Heart left ventricle (tissue), 16 donors: ENCODE results near the gene GPR152. TPM values are rescaled to one million over a fixed set of nuclear protein-coding genes. Genes with fewer than 3 reads are reported as not detected.
A peak's percentile ranks its signal among the peaks of the same experiment; 100 is the strongest.
"Not testable (repeated sequence)": the region's sequence is repeated elsewhere in the genome, so short reads cannot be mapped to it uniquely, and the experiment has no call there.

Experiments used
- ATAC-seq, 4 donors: fragments of 200-7000 bp; cut with Tn5 transposase; one replicate each; pipeline ENCODE4 v1.9.1; 2020 to 2022; ENCODE audit warnings: moderate library complexity in 4 of 4, mild to moderate bottlenecking in 3 of 4, moderate number of reproducible peaks in 1 of 4
- DNase-seq, 5 donors: peaks; one replicate each; pipeline ENCODE4 v3.0.0-alpha.2; 2020
- H3K27ac ChIP-seq, 12 donors: fragments of 200-600 bp; sonication (generic) in 4 of 12; one replicate each; pipeline versions ENCODE4 v1.5.0 to v1.8.0; 2016 to 2022; ENCODE audit warnings: mild to moderate bottlenecking in 2 of 12
- H3K27me3 ChIP-seq, 9 donors: fragments of 200-600 bp; sonication (generic) in 2 of 9; one replicate each; pipeline versions ENCODE4 v1.5.1 to v1.8.0; 2016 to 2022; ENCODE audit warnings: mild to moderate bottlenecking in 3 of 9
- H3K36me3 ChIP-seq, 9 donors: fragments of 200-600 bp; sonication (generic) in 2 of 9; one replicate each; pipeline versions ENCODE4 v1.5.0 to v1.8.0; 2018 to 2022; ENCODE audit warnings: mild to moderate bottlenecking in 2 of 9
- H3K4me1 ChIP-seq, 12 donors: fragments of 200-600 bp; sonication (generic) in 4 of 12; one replicate each; pipeline versions ENCODE4 v1.5.0 to v1.8.0; 2016 to 2022; ENCODE audit warnings: mild to moderate bottlenecking in 3 of 12
- H3K4me3 ChIP-seq, 12 donors: fragments of 200-600 bp; sonication (generic) in 4 of 12; one replicate each; pipeline versions ENCODE4 v1.5.0 to v1.8.0; 2017 to 2022; ENCODE audit warnings: mild to moderate bottlenecking in 9 of 12, moderate library complexity in 4 of 12
- H3K9me3 ChIP-seq, 12 donors: fragments of 200-600 bp; sonication (generic) in 4 of 12; one replicate each; pipeline versions ENCODE4 v1.5.0 to v1.8.0; 2016 to 2022; ENCODE audit warnings: mild to moderate bottlenecking in 1 of 12
- POLR2A ChIP-seq, 2 donors: fragments of 450-650 bp; IDR thresholded peaks; one replicate each; pipeline ENCODE4 v1.6.1; 2017; ENCODE audit warnings: antibody characterized with exemption in 2 of 2, mild to moderate bottlenecking in 2 of 2, moderate library complexity in 2 of 2
- WGBS, 4 donors: extraction: QIAGEN DNeasy Blood & Tissue Kit in 2 of 4; methylation state at CpG; one replicate each; pipeline versions ENCODE4 v1.1.5 to v1.1.7; 2013 to 2018; 5-methylcytosine and 5-hydroxymethylcytosine counted together
- intact Hi-C, 10 donors: fragments of 100-400 bp; cut with DNase I; formaldehyde crosslinking; loops; one replicate each; pipeline versions ENCODE4 v1.11.1 to v1.14.2; 2022
- polyA plus RNA-seq, 2 donors: library from polyadenylated mRNA; stranded (reverse); fragments of 200-250 nt; gene quantifications; one replicate each; pipeline ENCODE4 v1.2.3, GENCODE V29; 2013
- total RNA-seq, 9 donors: library from RNA; depleted of rRNA in 2 of 9; stranded (reverse); fragments of >200 nt in 2 of 9; fragmentation: NEBNext Ultra II Directional in 3 of 9; extraction: Animal tissue kit (Norgen Biotek cat#: 25700) in 3 of 9; gene quantifications; one replicate each; pipeline versions ENCODE4 v1.1.0 to v1.2.4, GENCODE V29; 2016 to 2023
- TF ChIP-seq, protein P1 (sequence below), 12 donors: fragments of 200-600 bp; sonication (generic) in 4 of 12; IDR thresholded peaks; one replicate each; pipeline versions ENCODE4 v1.5.0 to v1.8.0; 2018 to 2022; ENCODE audit warnings: antibody characterized with exemption in 12 of 12, mild to moderate bottlenecking in 5 of 12
- donor health status: ischemic (EF 13 %, LVEDD 7.1; RV severe dilation, severe dysfunction).
- donor health status: healthy with polysubstance abuse.
- donor health status: DM: no; HTN: yes; CAD: no.
- donor health status: DM: no; HTN: no; CAD: no.
- donor health status: ischemic (EF 25% LVEDD 6.9; RV normal size, moderate dysfunction).
- donor health status: ischemic (EF 25% LVEDD 5.7; RV mildly dilated, moderate dysfunction).
- donor health status: healthy.
- donor health status: DM: yes; HTN: yes; CAD: no.
- donor health status: ischemic (EF 35%, LVEDD 5.7; RV mildly dilated, moderate dysfunction).
- donor health status: nonischemic (EF 11% LVEDD 7.7; RV severe dilation, severe dysfunction).
- donor health status: DM: yes; HTN: yes; CAD: no.
- donor health status: PGD.
- donor health status: ischemic (EF 29% LVEDD 5.4; RV normal size, mild dysfunction).
- donor health status: nonischemic (EF 23%, LVEDD 6.1; RV moderate dilation, normal function).

GPR152 gene
- total and polyA plus RNA-seq, 11 donors = not detected

DNA sequence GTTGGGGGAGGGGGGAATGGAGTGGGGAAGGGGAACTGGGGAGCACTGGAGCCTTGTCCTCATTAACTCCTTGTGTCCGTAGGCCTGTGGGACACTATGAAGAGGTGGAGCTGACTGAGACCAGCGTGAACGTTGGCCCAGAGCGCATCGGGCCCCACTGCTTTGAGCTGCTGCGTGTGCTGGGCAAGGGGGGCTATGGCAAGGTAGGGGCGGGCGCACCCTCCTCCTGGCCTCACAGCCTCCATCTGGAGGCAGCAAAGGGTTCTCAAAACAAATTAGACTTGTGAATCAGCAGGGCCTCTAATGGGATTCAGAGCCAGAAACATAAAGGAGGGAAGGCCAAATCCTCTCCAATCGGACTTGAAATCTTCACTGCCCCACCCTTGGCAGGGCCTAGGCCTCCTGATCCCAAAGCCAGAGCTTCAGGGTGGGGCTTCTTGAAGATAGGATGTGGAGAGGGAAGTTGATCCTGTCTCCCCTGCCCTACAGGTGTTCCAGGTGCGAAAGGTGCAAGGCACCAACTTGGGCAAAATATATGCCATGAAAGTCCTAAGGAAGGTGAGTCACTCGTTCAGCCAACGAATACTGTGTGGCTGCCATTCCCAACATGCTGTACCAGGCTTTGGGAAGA lies 23.4 kb downstream of the GPR152 start:
- H3K36me3 ChIP-seq = peaks cover 0 to 48% (median 40%) of the 10 kb centered on the region in 9 donors

DNA sequence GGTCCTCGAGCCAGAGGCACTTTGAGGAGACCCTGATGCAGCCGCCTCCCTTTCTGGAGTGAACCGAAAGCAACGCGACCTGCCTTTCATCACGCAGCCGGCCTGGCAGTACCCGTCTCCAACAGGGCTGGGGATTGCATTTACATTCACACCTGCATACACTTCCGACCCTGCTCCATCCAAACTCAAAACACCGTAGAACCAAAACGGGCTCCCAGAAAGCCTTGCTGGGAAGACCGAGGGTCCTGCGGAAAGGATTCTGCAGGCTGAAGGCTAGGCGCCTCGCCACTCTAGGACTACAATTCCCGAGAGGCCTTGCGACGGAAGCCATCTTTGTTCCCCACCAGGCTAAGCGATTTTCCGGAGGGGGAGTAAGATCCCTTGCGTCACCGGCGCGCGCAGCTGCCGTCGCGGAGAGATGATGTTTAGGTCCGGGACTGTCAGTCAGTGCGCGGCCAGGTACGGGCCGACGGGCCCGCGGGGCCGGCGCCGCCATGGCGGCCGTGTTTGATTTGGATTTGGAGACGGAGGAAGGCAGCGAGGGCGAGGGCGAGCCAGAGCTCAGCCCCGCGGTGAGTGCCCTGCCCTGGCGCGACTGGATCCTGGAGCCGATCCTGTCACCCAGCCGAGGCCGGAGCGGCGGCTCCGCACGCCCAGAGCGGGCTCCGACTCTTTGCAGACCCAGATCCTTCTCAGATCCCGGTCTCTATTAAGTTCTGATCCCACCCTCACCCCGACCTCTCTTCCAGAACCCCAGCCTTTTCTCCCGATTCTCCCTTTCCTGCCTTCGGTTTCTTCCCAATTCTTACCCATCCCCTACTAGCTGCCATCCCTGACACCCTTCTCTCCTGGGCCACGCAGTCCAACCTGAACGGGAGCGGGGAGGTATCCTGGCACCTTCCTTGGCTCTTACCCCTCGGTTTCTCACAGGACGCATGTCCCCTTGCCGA lies 24.2 kb downstream of the GPR152 start, which contains the start of gene RPS6KB2:
Gene RPS6KB2 (plus strand): TSS at position 443 of the 950 bp plus-strand sequence. CDS start 52 bp downstream, at position 495.
- intact Hi-C loops = loop anchor here in 5 of 10 donors (1.0 to 5.0 kb wide), 5 partner anchors 14 to 79 kb away; partner anchors contain the start of genes CDK2AP2 (in 2 of the 5), PITPNM1 (in 2 of the 5), CORO1B (in 1 of the 5) and TMEM134 (in 1 of the 5)
- H3K4me3 ChIP-seq = peak within 1 kb of the TSS; percentile 58 to 94 (median 80)
- H3K27me3 ChIP-seq = no peaks in the 10 kb centered on the region
- peaks cover 0 to 40% (median 32%) of the 10 kb centered on the region in 9 donors for H3K36me3 ChIP-seq
- peaks cover 7 to 23% (median 14%) of the 10 kb centered on the region in 12 donors for H3K4me1 ChIP-seq
- ATAC-seq (peak; percentile 90 to 96 (median 94)), DNase-seq (peak; percentile 98 to 99 (median 99))
- peak; percentile 54 to 93 for TF ChIP-seq POLR2A (IDR thresholded peaks at IDR 0.05)
- TF ChIP-seq, protein P1, sequence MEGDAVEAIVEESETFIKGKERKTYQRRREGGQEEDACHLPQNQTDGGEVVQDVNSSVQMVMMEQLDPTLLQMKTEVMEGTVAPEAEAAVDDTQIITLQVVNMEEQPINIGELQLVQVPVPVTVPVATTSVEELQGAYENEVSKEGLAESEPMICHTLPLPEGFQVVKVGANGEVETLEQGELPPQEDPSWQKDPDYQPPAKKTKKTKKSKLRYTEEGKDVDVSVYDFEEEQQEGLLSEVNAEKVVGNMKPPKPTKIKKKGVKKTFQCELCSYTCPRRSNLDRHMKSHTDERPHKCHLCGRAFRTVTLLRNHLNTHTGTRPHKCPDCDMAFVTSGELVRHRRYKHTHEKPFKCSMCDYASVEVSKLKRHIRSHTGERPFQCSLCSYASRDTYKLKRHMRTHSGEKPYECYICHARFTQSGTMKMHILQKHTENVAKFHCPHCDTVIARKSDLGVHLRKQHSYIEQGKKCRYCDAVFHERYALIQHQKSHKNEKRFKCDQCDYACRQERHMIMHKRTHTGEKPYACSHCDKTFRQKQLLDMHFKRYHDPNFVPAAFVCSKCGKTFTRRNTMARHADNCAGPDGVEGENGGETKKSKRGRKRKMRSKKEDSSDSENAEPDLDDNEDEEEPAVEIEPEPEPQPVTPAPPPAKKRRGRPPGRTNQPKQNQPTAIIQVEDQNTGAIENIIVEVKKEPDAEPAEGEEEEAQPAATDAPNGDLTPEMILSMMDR (IDR thresholded peaks at IDR 0.05) = peak in 1 of 12 donors; percentile 15
- WGBS, 4 donors = 0 to 1% (median 1%) methylated on average over 64 to 68 of the region's 68 CpGs
- H3K9me3 ChIP-seq = no peaks in the 10 kb centered on the region
- peak within 1 kb of the TSS; percentile 76 to 96 (median 88) for H3K27ac ChIP-seq

More for the DNA sequence above, 23.4 kb downstream of the GPR152 start:
- ATAC-seq = no peak
- intact Hi-C loops = loop anchor here in 3 of 10 donors (1.0 to 5.0 kb wide), 3 partner anchors 13 to 78 kb away; partner anchors contain the start of genes CDK2AP2 (in 2 of the 3), PITPNM1 (in 2 of the 3) and TMEM134 (in 1 of the 3)
- H3K4me1 ChIP-seq = peaks cover 7 to 24% (median 14%) of the 10 kb centered on the region in 12 donors
- peak overlapping the region in 8 of 12 donors; percentile 85 to 96 (median 90) for H3K27ac ChIP-seq
- no peaks in the 10 kb centered on the region for H3K27me3 ChIP-seq
- no peak for DNase-seq
- H3K4me3 ChIP-seq = peak overlapping the region; percentile 58 to 94 (median 80)
- TF ChIP-seq, protein P1 (IDR thresholded peaks at IDR 0.05) = no peak
- TF ChIP-seq POLR2A (IDR thresholded peaks at IDR 0.05) = no peak
- WGBS, 4 donors = 50 to 59% (median 54%) methylated on average over 12 of the region's 12 CpGs
- H3K9me3 ChIP-seq = no peaks in the 10 kb centered on the region

DNA sequence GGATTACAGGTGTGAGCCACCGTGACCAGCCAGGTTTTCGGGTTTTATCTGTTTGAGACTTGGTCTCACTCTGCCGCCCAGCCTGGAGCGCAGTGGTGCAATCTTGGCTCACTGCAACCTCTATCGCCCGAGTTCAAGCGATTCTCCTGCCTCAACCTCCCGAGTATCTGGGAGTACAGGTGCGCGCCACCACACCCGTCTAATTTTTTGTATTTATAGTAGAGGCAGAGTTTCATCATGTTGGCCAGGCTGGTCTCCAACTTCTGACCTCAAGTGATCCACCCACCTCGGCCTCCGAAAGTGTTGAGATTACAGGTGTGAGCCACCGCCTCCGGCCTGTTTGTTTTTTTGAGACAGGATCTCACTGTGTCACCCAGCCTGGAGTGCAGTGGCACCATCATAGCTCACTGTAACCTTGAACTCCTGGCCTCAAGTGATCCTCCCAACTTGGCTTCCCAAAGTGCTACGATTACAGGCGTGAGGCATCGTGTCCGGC lies 25.1 kb downstream of the GPR152 start:
- 75 to 81% (median 79%) methylated on average over 19 of the region's 19 CpGs for WGBS, 4 donors
- DNase-seq, ATAC-seq, H3K27me3 ChIP-seq, H3K9me3 ChIP-seq: not testable (repeated sequence)
- intact Hi-C loops = loop anchor here in 2 of 10 donors (5.0 kb wide), 1 partner anchor 80 kb away; the partner anchor contains the start of genes CDK2AP2 (in 2 of the 2) and PITPNM1 (in 2 of the 2)
- peaks cover 0 to 31% (median 23%) of the 10 kb centered on the region in 9 donors for H3K36me3 ChIP-seq
- H3K4me3 ChIP-seq = peak overlapping the region; percentile 58 to 94 (median 80)
- H3K4me1 ChIP-seq = peaks cover 7 to 23% (median 14%) of the 10 kb centered on the region in 12 donors
- H3K27ac ChIP-seq = peak overlapping the region in 11 of 12 donors; percentile 2 to 96 (median 89)

DNA sequence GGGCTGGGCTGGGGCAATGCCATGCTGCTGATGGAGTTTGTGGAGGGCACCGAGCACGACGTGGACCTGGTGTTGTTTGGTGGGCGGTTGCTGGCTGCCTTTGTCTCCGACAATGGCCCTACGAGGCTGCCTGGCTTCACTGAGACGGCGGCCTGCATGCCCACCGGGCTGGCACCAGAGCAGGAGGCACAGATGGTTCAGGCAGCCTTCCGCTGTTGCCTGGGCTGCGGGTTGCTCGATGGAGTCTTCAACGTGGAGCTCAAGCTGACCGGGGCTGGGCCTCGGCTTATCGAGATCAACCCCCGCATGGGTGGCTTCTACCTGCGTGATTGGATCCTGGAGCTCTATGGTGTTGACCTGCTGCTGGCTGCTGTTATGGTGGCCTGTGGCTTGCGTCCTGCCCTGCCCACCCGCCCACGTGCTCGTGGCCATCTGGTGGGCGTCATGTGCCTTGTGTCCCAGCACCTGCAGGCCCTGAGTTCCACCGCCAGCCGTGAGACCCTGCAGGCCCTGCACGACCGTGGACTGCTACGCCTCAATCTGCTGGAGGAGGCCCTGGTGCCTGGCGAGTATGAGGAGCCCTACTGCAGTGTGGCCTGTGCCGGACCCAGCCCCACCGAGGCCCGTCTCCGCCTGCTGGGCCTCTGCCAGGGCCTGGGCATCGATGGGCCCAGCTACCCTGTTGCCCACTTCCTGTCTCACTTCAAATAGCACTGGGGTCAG lies 28.5 kb downstream of the GPR152 start:
- Histone ChIP-seq H3K27ac (no peak overlapping the region), H3K27me3 (no peaks in the 10 kb centered on the region), H3K9me3 (no peaks in the 10 kb centered on the region), H3K36me3 (no peaks in the 10 kb centered on the region), H3K4me3 (no peak overlapping the region), H3K4me1 (peaks cover 2 to 35% (median 22%) of the 10 kb centered on the region in 12 donors)
- ATAC-seq = no peak
- 86 to 91% (median 87%) methylated on average over 16 to 34 of the region's 34 CpGs for WGBS, 4 donors
- intact Hi-C loops = loop anchor here in 1 of 10 donors (5.0 kb wide), 1 partner anchor 78 kb away; no protein-coding TSS in a partner anchor
- no peak for TF ChIP-seq POLR2A (IDR thresholded peaks at IDR 0.05)
- TF ChIP-seq, protein P1 (IDR thresholded peaks at IDR 0.05) = no peak
- no peak for DNase-seq
